Progenitor cell of endocrine pancreas (in vitro differentiated cells): Measurements from ENCODE around the gene ROR1. TPM values are rescaled to one million over a fixed set of nuclear protein-coding genes. Genes with fewer than 3 reads are reported as not detected.
A peak's percentile ranks its signal among the peaks of the same experiment; 100 is the strongest.

Experiments
- DNase-seq: peaks from one replicate; pipeline ENCODE4 v3.0.0; 2021; ENCODE audit warnings: low spot score; ENCODE audit not compliant: unreplicated experiment
- H3K27ac Mint-ChIP-seq: 2 replicates; pipeline ENCODE4 v1.8.0; 2021; ENCODE audit warnings: mild to moderate bottlenecking, moderate library complexity, mixed read lengths
- H3K27me3 Mint-ChIP-seq: 2 replicates; pipeline ENCODE4 v1.8.0; 2021; ENCODE audit warnings: mixed read lengths
- H3K36me3 Mint-ChIP-seq: 2 replicates; pipeline ENCODE4 v1.8.0; 2022; ENCODE audit warnings: mixed read lengths; ENCODE audit not compliant: insufficient read depth
- H3K4me1 Mint-ChIP-seq: 2 replicates; pipeline ENCODE4 v1.8.0; 2021; ENCODE audit warnings: low read depth, mixed read lengths
- H3K4me3 Mint-ChIP-seq: 2 replicates; pipeline ENCODE4 v1.8.0; 2021; ENCODE audit warnings: low read depth, mild to moderate bottlenecking, moderate library complexity, mixed read lengths
- H3K9me3 Mint-ChIP-seq: 2 replicates; pipeline ENCODE4 v1.8.0; 2021; ENCODE audit warnings: low read depth, mixed read lengths
- total RNA-seq: library from RNA; stranded (reverse); gene quantifications from 2 replicates; pipeline ENCODE4 v1.2.1, GENCODE V29; 2021
- TF ChIP-seq, protein P1 (sequence below): fragments of 200-600 bp; sonication (generic); IDR thresholded peaks from one replicate; pipeline ENCODE4 v1.5.0; 2021; ENCODE audit warnings: antibody characterized with exemption, mild to moderate bottlenecking; ENCODE audit not compliant: unreplicated experiment

The ROR1 gene
- total RNA-seq, 1 donor from 2014 or later: 63.8 TPM

GRCh38 chr1:63797056-63797726 is 23.4 kb downstream of the ROR1 start:
- no peak overlapping the region for H3K4me3 Mint-ChIP-seq
- DNase-seq: no peak
- H3K4me1 Mint-ChIP-seq: peaks cover 35% of the 10 kb centered on the region
- H3K9me3 Mint-ChIP-seq: no peaks in the 10 kb centered on the region
- TF ChIP-seq, protein P1, sequence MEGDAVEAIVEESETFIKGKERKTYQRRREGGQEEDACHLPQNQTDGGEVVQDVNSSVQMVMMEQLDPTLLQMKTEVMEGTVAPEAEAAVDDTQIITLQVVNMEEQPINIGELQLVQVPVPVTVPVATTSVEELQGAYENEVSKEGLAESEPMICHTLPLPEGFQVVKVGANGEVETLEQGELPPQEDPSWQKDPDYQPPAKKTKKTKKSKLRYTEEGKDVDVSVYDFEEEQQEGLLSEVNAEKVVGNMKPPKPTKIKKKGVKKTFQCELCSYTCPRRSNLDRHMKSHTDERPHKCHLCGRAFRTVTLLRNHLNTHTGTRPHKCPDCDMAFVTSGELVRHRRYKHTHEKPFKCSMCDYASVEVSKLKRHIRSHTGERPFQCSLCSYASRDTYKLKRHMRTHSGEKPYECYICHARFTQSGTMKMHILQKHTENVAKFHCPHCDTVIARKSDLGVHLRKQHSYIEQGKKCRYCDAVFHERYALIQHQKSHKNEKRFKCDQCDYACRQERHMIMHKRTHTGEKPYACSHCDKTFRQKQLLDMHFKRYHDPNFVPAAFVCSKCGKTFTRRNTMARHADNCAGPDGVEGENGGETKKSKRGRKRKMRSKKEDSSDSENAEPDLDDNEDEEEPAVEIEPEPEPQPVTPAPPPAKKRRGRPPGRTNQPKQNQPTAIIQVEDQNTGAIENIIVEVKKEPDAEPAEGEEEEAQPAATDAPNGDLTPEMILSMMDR: no peak
- peak overlapping the region; percentile 22 for H3K27ac Mint-ChIP-seq
- H3K36me3 Mint-ChIP-seq: no peaks in the 10 kb centered on the region
- H3K27me3 Mint-ChIP-seq: no peaks in the 10 kb centered on the region

DNA sequence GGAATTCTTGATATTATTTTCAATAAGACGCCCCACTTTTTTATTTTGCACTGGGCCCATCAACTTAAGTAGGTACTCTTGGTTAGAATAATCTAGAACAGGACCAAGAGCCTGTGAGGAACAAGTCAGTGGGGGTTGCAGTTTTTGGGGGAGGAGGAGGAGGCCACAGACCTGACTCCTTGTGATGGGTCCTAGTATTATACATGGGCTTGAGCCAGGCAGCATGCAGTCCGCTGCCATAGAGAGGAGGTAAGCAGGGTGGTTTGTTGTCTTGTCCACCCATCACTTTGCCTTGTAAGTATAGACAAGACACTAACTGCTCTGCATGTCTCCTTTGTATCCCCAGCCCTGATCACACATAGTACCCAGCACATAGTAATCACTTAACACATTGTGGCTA is 24.5 kb downstream of the ROR1 start:
- no peak overlapping the region for H3K27ac Mint-ChIP-seq
- TF ChIP-seq, protein P1: no peak
- DNase-seq: no peak

DNA sequence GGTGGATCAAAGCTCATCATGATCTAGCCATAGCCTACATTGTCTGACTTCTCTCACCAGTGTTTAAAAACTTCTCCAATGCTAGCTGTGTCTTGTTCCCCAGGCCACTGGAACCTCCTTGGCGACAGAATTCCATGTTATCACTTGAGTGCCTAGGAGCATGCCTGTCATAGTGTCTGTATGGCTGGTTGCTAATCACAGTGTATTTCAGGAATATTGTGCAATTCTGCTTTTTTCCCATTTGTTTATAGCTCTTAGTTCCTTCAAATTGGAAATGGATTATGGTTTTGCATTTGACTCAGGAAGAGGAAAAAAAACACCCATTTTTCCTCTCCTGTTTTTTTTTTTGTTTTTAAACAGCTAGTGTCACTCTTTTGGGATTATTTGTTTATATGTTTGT is 25.5 kb downstream of the ROR1 start:
- TF ChIP-seq, protein P1: no peak
- no peaks in the 10 kb centered on the region for H3K9me3 Mint-ChIP-seq
- H3K27me3 Mint-ChIP-seq: no peaks in the 10 kb centered on the region
- no peaks in the 10 kb centered on the region for H3K36me3 Mint-ChIP-seq
- H3K4me3 Mint-ChIP-seq: no peak overlapping the region
- no peak for DNase-seq
- H3K27ac Mint-ChIP-seq: no peak overlapping the region
- peaks cover 37% of the 10 kb centered on the region for H3K4me1 Mint-ChIP-seq

More for the DNA sequence above, 24.5 kb downstream of the ROR1 start:
- no peak overlapping the region for H3K4me3 Mint-ChIP-seq
- H3K4me1 Mint-ChIP-seq: peaks cover 35% of the 10 kb centered on the region
- no peaks in the 10 kb centered on the region for H3K27me3 Mint-ChIP-seq
- no peaks in the 10 kb centered on the region for H3K9me3 Mint-ChIP-seq
- no peaks in the 10 kb centered on the region for H3K36me3 Mint-ChIP-seq

DNA sequence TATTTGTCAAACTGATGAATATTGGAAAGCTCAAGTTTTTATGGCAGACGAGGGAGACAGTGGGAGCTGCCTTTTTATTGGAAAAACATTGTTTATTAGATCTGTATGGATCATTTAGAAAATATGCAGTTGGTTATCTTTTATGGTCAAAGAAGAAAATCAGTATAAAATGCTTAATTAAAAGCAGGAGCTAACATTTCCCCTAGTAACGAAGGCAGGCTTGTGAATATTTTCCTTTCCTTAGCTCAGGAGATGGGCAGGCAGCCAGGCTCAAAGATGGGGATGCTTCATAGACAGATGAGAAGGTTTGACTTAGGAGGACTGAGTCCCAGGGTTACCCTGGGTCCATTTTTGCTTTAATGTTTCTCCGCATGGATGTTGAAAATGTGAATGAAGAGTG is 26.0 kb downstream of the ROR1 start:
- H3K36me3 Mint-ChIP-seq: no peaks in the 10 kb centered on the region
- no peaks in the 10 kb centered on the region for H3K9me3 Mint-ChIP-seq
- H3K27ac Mint-ChIP-seq: no peak overlapping the region
- no peak for DNase-seq
- TF ChIP-seq, protein P1: no peak
- H3K27me3 Mint-ChIP-seq: no peaks in the 10 kb centered on the region
- H3K4me3 Mint-ChIP-seq: no peak overlapping the region
- peaks cover 32% of the 10 kb centered on the region for H3K4me1 Mint-ChIP-seq

DNA sequence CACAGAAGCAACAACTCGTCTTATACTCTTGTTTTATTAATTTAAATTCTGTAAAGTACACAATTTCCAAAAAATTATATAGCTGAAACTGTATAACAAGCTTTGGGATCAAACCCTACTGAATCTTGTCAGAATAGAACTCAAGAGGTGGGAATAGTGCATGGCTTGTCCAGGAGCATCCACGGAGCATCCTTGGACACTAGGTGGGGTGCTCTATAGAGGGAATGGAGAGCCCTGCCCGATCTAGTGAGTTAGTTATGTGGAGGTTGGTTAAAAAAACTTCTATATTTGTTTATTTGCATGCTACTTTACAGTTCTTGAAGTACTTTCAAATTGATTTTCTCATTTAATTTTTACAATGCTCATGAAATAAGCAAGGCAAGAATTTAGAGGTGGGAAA is 28.3 kb downstream of the ROR1 start:
- TF ChIP-seq, protein P1: no peak
- no peak for DNase-seq
- no peaks in the 10 kb centered on the region for H3K9me3 Mint-ChIP-seq
- H3K27me3 Mint-ChIP-seq: no peaks in the 10 kb centered on the region
- H3K27ac Mint-ChIP-seq: no peak overlapping the region
- H3K4me3 Mint-ChIP-seq: no peak overlapping the region
- H3K36me3 Mint-ChIP-seq: no peaks in the 10 kb centered on the region
- peaks cover 17% of the 10 kb centered on the region for H3K4me1 Mint-ChIP-seq
